Fibroblast of the aortic adventitia (primary cell): Measurements from ENCODE around the gene OR51E2. TPM values are rescaled to one million over a fixed set of nuclear protein-coding genes. Genes with fewer than 3 reads are reported as not detected.
"Not testable (repeated sequence)": the region's sequence is repeated elsewhere in the genome, so short reads cannot be mapped to it uniquely, and the experiment has no call there.

Experiments used
- DNase-seq: peaks from one replicate; pipeline ENCODE4 v3.0.0-alpha.2; 2010; ENCODE audit warnings: low read depth
- H3K4me3 ChIP-seq: 2 replicates; pipeline ENCODE4 v1.5.1; 2011; ENCODE audit warnings: low read depth, mild to moderate bottlenecking, control low read depth, low read length, moderate library complexity
- total RNA-seq: library from RNA; depleted of rRNA; stranded (reverse); fragments of >200 nt; gene quantifications from 2 replicates; pipeline ENCODE4 v1.2.3, GENCODE V29; 2012; ENCODE audit warnings: low replicate concordance
- TF ChIP-seq, protein P1 (sequence below): IDR thresholded peaks from 2 replicates; pipeline ENCODE4 v1.5.1; 2011; ENCODE audit warnings: mild to moderate bottlenecking, low read length, control low read depth, inconsistent platforms; ENCODE audit not compliant: insufficient read depth

The OR51E2 gene, protein sequence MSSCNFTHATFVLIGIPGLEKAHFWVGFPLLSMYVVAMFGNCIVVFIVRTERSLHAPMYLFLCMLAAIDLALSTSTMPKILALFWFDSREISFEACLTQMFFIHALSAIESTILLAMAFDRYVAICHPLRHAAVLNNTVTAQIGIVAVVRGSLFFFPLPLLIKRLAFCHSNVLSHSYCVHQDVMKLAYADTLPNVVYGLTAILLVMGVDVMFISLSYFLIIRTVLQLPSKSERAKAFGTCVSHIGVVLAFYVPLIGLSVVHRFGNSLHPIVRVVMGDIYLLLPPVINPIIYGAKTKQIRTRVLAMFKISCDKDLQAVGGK
- total RNA-seq = not detected in 2 replicates

DNA sequence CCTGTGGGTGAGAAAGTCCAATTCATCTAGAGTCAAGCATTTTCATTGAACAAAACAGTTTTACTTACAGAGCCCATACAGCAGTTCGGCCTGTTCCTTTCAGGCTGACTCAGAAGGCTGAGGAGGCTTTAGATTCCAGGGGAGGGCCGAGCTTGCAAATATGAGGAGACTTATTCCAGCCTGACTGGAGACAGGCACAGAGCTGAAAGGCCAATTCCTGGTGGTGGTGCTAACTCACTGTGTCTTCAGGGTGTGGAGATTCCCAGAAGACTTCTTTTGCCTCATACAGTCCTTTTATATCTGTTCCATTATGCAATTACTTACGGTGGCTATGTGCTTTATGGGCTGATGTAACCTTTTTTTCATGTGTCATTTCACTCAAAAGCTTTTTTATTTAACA, at the start of gene OR51E2:
OR51E2 (minus strand) TSS at position 269 of the 400 bp plus-strand sequence. CDS start 15,142 bp downstream, outside the sequence.
- TF ChIP-seq, protein P1, sequence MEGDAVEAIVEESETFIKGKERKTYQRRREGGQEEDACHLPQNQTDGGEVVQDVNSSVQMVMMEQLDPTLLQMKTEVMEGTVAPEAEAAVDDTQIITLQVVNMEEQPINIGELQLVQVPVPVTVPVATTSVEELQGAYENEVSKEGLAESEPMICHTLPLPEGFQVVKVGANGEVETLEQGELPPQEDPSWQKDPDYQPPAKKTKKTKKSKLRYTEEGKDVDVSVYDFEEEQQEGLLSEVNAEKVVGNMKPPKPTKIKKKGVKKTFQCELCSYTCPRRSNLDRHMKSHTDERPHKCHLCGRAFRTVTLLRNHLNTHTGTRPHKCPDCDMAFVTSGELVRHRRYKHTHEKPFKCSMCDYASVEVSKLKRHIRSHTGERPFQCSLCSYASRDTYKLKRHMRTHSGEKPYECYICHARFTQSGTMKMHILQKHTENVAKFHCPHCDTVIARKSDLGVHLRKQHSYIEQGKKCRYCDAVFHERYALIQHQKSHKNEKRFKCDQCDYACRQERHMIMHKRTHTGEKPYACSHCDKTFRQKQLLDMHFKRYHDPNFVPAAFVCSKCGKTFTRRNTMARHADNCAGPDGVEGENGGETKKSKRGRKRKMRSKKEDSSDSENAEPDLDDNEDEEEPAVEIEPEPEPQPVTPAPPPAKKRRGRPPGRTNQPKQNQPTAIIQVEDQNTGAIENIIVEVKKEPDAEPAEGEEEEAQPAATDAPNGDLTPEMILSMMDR = no peak
- H3K4me3 ChIP-seq = no peak within 1 kb of the TSS
- no peak for DNase-seq

GRCh38 chr11:4740735-4741134, 43.1 kb upstream of the OR51E2 start:
- DNase-seq = no peak
- TF ChIP-seq, protein P1 = no peak
- H3K4me3 ChIP-seq = no peak overlapping the region

- TF ChIP-seq, protein P1 = no peak
- no peak for DNase-seq
- no peak overlapping the region for H3K4me3 ChIP-seq
Measured at GRCh38 chr11:4727171-4727570, 29.5 kb upstream of the OR51E2 start.

DNA sequence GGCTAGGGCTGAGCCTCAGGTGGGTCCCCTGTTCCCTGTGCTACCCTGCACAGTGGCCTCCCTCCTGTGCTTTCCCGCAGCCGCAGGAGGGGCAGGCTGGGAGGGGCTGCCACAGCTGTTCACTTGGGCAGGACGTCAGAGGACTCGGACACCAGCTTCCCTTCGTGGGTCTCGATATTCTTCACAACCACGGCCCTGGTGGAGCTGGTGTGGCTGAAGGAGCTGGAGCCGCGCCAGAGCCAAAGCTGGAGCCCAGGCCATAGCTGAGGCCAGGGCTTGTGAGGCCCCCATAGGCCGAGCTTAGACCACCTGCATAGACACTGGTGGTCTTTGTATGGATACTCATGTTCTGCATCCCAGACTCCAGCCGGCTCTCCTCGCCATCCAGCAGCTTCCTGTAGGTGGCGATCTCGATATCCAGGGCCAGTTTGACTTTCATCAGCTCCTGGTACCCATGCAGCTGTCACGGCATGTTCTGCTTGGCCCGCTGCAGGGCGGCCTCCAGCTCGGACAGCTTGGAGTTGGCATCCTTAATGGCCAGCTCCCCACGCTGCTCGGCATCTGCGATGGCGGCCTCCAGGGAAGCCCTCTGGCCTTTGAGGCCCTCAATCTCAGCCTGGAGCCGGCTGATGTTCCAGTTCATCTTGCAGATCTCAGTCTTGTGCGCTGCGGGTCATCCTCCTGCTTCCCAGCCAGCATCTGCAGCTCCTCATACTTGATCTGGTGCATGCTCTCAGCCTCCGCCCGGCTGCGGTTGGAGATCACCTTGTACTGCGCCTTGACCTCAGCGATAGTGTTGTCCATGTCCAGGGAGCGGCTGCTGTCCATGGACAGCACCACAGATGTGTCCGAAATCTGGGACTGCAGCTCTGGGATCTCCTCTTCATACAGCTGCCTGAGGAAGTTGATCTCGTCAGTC, 25.2 kb upstream of the OR51E2 start:
- not testable (repeated sequence) for H3K4me3 ChIP-seq, DNase-seq

DNA sequence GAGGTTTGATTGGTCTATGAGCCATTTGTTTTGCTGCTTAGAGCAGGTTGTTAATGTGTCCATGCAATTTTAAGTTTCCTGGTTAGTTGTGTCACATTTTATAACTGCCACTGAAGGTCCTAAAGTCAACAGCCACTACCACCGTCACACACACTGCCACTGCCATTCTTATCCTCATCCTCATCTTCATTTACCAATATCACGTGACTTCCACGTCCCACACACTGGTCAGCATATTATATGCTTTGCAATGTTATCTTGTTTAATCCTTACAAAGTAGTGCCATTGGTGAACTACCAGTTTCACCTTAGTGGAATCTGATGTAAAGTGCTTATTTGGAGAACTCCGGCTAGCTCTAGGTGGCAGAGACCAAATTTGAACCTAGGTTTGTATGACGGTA, 16.6 kb upstream of the OR51E2 start:
- H3K4me3 ChIP-seq = no peak overlapping the region
- DNase-seq = no peak
- TF ChIP-seq, protein P1 = no peak

DNA sequence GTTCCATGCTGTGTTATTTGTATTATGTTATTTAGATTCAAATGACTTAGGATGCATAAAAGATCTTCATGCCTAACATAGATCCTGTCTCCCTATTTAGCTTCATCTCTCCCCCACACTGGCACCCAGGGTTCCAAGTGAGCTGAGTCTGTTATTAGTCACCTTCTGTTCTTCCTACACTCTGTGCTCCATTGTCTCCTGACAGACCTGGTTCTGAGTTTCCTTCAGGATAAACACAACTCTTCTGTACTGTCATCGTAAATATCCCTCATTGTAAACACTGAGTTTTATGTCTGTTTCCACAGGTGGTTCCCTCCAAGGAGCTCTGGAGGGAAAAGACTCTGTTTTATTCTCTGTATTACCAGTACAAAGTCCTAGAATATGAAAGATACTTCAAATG, 15.6 kb upstream of the OR51E2 start:
- H3K4me3 ChIP-seq = no peak overlapping the region
- TF ChIP-seq, protein P1 = no peak
- no peak for DNase-seq

DNA sequence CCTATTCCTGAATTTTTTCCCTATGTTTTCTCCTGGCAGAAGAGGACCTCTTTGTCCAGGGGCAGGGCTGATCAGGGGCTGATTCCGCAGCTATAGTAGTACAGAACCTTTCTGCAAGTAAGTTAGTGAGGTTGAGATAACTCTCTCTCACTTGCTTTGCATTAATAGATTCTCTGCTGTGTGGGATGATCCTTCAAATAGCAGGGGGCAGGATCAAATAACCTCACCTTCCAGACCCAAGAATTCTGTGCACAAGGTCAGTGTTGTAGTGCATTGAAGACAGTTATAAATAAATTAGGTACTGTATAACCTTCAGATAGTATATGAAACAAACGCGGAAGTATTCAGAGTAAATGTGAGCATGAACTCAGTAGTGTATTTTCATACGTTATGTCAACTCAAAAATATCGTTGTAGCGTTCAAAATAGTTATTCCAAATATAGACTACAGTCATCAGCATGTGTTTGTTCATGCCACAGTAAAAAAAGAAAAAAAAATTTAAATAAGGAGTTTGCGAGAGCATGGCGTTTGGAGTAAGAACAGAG, 7.2 kb upstream of the OR51E2 start:
- no peak overlapping the region for H3K4me3 ChIP-seq
- TF ChIP-seq, protein P1 = no peak
- no peak for DNase-seq
